Stimulated activated naive CD4-positive, alpha-beta T cell (primary cell): Measurements from ENCODE around the gene PSME4.
"Not testable (repeated sequence)": the region's sequence is repeated elsewhere in the genome, so short reads cannot be mapped to it uniquely, and the experiment has no call there.

ENCODE experiments used
- DNase-seq, 6 experiments: peaks; one replicate each; lab custom pipeline; 2025; lab: John Stamatoyannopoulos, UW

PSME4 gene

DNA sequence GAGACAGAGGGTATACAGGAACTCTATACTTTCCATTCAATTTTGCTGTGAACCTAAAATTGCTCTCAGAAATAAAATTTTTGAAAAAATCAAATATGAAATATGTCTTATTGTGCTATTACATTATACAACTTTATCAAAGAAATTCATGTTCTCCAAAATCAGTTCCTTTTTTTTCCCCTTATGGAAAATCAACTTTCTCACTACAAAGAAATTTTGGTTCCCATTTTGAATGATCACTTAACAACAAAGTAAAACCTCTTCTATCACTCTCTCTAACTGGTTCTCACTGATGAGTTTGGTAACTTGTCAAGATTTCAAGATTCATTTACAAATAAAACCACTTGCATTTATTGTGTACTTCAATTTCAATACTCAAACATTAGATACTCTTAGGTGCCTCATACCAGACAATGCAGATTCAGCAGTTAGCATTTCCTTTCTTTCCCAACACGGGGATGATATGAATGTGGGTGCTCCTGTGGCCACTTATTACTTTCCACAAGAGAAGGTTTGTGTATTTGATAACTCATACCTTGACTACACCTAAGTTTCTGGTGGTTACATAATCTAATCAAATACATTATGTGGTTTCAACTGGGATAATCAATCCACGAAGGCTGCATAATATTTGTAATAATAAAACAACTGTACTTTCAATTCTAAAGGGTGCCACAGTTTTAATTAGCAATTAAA, 6.4 kb downstream of the PSME4 start:
- no peak for DNase-seq

GRCh38 chr2:53961478-53962216, 9.1 kb downstream of the PSME4 start:
- not testable (repeated sequence) for DNase-seq

GRCh38 chr2:53960476-53960875, 10.3 kb downstream of the PSME4 start:
- no peak for DNase-seq

DNA sequence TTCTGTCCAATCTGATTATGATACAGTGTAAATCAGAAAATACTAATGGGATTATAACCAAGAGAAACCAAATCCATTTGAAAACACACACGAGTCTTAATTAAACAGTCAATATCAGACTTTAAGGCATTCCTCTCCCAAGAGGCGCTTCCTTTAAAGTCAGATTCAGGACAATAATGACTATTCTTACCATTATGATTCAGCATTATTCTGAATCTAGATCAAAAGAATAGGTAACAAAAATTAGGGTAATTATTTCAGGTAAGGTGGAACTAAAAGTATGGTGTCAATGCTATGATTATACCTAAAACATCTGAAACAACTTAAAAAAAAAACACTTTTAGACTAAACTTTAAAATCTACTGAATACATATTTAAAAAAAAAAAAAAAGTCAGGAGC, 12.3 kb downstream of the PSME4 start:
- no peak for DNase-seq

- DNase-seq, result no peak
Observed at GRCh38 chr2:53952519-53952918, 18.3 kb downstream of the PSME4 start.

- no peak for DNase-seq
Observed at GRCh38 chr2:53949457-53949856, 21.3 kb downstream of the PSME4 start.

DNA sequence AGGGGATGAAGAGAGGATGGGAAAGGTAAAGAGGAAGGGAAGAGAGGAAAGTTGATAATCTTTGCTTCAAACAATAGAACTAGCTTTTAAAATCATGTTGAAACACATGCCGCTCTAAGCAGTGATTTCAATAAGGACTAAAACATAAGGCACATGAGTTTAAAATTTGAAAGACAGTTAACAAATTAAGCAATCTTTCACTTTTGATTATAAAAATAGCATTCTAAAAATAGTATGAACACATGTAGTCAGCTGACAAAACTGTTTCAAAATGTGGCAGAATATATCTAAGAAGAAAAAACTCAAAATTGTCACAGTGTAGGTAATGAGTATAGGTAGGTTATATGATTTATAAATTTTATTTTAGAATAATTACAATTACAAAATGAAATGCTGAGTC, 25.3 kb downstream of the PSME4 start:
- no peak for DNase-seq

- no peak for DNase-seq
Observed at GRCh38 chr2:53944542-53944941, 26.3 kb downstream of the PSME4 start.

- DNase-seq, result no peak
Observed at GRCh38 chr2:53942280-53942679, 28.5 kb downstream of the PSME4 start.

- DNase-seq, result no peak
Observed at GRCh38 chr2:53941749-53942148, 29.0 kb downstream of the PSME4 start.

DNA sequence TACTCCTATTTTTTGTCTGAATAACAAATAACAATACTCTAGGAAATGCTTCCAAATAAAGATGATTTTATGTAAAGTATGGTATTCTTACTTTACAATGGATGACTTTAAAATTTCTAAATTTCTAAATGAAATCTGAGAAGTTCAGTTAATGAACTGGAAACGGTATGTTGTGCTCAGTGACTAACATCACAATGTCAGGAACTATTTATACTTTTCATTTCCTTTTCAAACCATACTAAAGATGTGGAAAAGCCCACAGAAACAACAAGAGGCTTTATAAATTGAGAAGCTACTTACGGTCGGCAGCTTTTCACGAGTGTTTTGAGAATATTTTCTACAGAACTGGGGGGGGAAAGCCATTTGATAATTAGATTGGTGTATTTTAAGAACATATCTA, 31.1 kb downstream of the PSME4 start:
- DNase-seq, result no peak

GRCh38 chr2:53938904-53939303, 31.9 kb downstream of the PSME4 start:
- no peak for DNase-seq

DNA sequence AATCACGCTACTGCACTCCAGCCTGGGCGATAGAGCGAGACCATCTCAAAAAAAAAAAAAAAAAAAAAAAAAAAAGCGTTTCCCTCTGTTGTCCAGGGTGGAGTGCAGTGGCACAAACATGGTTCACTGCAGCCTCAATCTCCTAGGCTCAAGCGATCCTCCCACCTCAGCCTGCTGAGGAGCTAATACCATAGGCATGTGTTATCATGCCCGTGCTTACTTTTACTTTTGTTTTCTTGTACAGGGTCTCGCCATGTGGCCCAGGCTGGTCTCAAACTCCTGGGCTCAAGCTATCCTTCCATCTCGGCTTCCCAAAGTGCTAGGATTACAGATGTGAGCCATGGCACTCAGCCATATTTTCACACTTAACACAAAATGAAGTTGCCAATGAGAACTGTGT, 37.5 kb downstream of the PSME4 start:
- DNase-seq, result no peak

GRCh38 chr2:53926321-53926720, 44.5 kb downstream of the PSME4 start:
- not testable (repeated sequence) for DNase-seq

DNA sequence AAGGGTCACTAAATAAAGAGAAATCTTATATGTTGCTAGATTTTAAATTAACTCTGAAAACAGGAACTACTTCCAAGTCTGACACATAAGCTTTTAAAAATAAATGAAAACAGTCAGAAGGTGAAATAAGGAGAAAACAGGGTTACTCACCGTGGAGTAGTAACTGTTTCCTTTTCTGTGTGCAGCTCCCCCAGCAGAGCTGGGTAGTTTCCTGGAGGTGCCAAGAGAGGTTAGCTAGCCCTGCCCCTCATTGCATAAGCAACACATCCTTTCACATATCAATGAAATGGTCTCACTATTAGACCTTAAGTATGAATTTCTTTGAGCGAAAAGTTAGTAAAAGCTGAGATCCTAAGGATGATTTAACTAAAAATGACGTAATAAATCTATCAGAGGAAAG, 57.1 kb downstream of the PSME4 start:
- peak in 1 of 6 experiments; percentile 7 for DNase-seq

- DNase-seq, result no peak
Observed at GRCh38 chr2:53911434-53912189, 59.2 kb downstream of the PSME4 start.

DNA sequence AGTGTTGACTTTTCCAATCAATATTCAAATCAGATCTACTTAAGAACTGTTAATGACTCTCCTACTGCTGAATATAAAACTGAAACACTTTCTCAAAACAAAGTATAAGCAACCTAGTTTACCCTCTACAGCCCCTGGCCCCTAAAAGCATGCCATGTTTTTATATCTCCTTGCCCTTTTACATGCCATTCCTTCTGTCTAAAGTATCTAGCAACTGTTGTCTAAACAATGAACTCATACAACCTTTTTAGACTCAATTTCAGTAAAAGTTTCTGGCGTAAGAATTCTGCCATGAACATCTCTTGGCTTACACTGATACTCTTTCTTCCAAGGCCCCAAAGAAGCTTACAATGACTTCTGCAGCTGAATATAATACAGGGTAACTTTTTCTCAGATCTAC, 63.2 kb downstream of the PSME4 start:
- no peak for DNase-seq

DNA sequence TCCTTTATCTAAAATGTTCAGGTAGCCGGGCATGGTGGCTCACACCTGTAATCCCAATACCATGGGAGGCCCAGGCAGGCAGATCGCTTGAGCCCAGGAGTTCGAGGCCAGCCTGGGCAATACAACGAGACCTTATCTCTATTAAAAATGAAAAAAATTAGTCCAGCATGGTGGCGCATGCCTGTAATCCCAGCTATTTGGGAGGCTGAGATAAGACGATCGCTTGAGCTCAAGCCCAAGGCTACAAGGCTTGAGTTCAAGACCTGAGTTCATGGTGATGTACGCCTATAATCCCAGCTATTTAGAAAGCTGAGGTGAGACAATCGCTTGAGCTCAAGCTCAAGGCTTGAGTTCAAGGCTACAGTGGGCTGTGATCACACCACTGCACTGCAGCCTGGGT, 65.4 kb downstream of the PSME4 start:
- DNase-seq, result no peak

- no peak for DNase-seq
Observed at GRCh38 chr2:53903011-53903410, 67.8 kb downstream of the PSME4 start.

DNA sequence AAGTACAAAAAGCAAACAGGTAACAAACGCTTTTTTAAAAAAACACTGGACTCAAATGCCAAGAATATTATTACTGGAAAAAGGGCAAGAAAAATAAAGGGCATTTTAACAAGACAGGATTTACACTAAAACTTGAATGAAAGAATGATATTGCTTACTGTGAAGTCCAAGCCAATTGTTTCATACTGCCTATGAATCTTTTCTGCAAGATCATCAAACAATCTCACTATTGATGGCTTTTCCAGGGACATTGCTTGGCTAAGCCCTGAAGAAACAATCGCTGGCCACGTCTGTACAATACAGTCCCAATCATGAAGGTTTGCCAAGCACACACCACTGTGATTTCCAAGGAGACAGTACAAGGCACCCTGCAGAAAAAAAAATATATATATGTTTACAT, 69.6 kb downstream of the PSME4 start:
- DNase-seq, result no peak

DNA sequence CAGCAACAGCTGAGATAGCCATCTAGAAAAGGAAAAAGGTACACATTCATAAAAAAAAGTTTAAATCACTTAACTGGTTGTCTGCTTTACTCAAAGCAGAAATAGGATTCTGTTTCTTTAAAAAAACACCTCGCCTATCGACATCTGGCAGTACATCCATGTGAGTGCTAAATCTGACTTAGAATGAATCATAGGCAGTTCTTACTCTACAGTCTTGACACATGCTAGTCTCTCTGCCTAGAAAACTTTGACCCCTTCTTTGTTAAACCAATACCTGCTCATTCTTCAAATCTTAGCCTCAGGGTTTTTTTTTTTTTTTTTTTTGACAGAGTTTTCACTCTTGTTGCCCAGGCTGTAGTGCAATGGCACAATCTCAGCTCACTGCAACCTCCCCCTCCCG, 73.9 kb downstream of the PSME4 start:
- DNase-seq, result no peak

- no peak for DNase-seq
Observed at GRCh38 chr2:53886406-53887280, 84.2 kb downstream of the PSME4 start.
